A549 (cell line): ENCODE measurements around the gene ATP13A5. TPM values are rescaled to one million over a fixed set of nuclear protein-coding genes. Genes with fewer than 3 reads are reported as not detected.

Experiments used
- ATAC-seq, 2 experiments: fragments of 200-7000 bp in 1 of 2; fragments of >200 bp in 1 of 2; cut with Nextera tagmentation in 1 of 2; cut with Tn5 transposase in 1 of 2; 3 replicates each; pipeline versions ENCODE4 v1.8.0 to v1.9.1; 2018 to 2020; ENCODE audit warnings: mild to moderate bottlenecking in 1 of 2, moderate library complexity in 1 of 2
- CTCF ChIA-PET: fragments of 300-600 bp; sonication (Branson Sonifier 250); formaldehyde crosslinking; extraction: SDS; loops from one replicate; lab custom pipeline; 2021; ENCODE audit warnings: antibody characterized with exemption, inconsistent platforms; lab: Yijun Ruan, JAX
- POLR2A ChIA-PET: fragments of 350-600 bp; formaldehyde crosslinking; extraction: SDS; loops from one replicate; lab custom pipeline; 2021; ENCODE audit warnings: antibody characterized with exemption, inconsistent platforms; lab: Yijun Ruan, JAX
- DNase-seq, 2 experiments: peaks; one replicate each; pipeline versions ENCODE4 v3.0.0 to v3.0.0-alpha.2; 2011 to 2016; ENCODE audit warnings: low read depth in 1 of 2, low spot score in 1 of 2
- FAIRE-seq: peaks from 2 replicates; lab custom pipeline; 2011; peaks lifted over from hg19 to GRCh38; lab: Jason Lieb, UNC
- H3K27ac ChIP-seq, 2 experiments: fragments of >200 bp; sonication (Bioruptor Twin); formaldehyde crosslinking; 3 replicates each; pipeline ENCODE4 v1.5.1; 2016 to 2017
- H3K4me1 ChIP-seq: fragments of >200 bp; sonication (Bioruptor Twin); formaldehyde crosslinking; 3 replicates; pipeline ENCODE4 v1.6.1; 2016
- H3K4me2 ChIP-seq: fragments of >200 bp; sonication (Bioruptor Twin); formaldehyde crosslinking; 3 replicates; pipeline ENCODE4 v1.6.1; 2016
- H3K4me3 ChIP-seq: fragments of >200 bp; sonication (Bioruptor Twin); formaldehyde crosslinking; 3 replicates; pipeline ENCODE4 v1.5.1; 2016
- H3K9me3 ChIP-seq: fragments of >200 bp; sonication (Bioruptor Twin); formaldehyde crosslinking; 3 replicates; pipeline ENCODE4 v1.6.1; 2016
- BCL3 ChIP-seq: fragments of >200 bp; sonication (Bioruptor Twin); formaldehyde crosslinking; IDR thresholded peaks from 3 replicates; pipeline ENCODE4 v1.6.1; 2016
- CEBPB ChIP-seq, 2 experiments: fragments of >200 bp in 1 of 2; sonication (Bioruptor Twin) in 1 of 2; formaldehyde crosslinking in 1 of 2; IDR thresholded peaks; 2 replicates each; pipeline ENCODE4 v1.6.1; 2012 to 2016
- CHD4 ChIP-seq: fragments of 200-600 bp; sonication (generic); IDR thresholded peaks from 2 replicates; pipeline ENCODE4 v1.6.1; 2016; ENCODE audit warnings: antibody characterized with exemption, mild to moderate bottlenecking, borderline replicate concordance
- CTCF ChIP-seq: fragments of >200 bp; sonication (Bioruptor Twin); formaldehyde crosslinking; IDR thresholded peaks from 3 replicates; pipeline ENCODE4 v1.5.1; 2016
- E2F6 ChIP-seq: IDR thresholded peaks from 2 replicates; pipeline ENCODE4 v1.6.1; 2012; ENCODE audit warnings: low read depth, borderline replicate concordance
- EHF ChIP-seq: fragments of 250-450 bp; sonication (Bioruptor Pico); IDR thresholded peaks from 2 replicates; pipeline ENCODE4 v1.5.0; 2020; ENCODE audit warnings: mild to moderate bottlenecking
- EP300 ChIP-seq, 2 experiments: fragments of >200 bp; sonication (Bioruptor Twin); formaldehyde crosslinking; IDR thresholded peaks; 2 replicates in 1 of 2; 3 replicates in 1 of 2; pipeline ENCODE4 v1.6.1; 2016 to 2017
- FOSB ChIP-seq: fragments of 250-450 bp; sonication (Bioruptor Pico); IDR thresholded peaks from 2 replicates; pipeline ENCODE4 v1.5.0; 2020; ENCODE audit warnings: mild to moderate bottlenecking, moderate library complexity
- FOSL2 ChIP-seq, 2 experiments: fragments of 450-650 bp in 1 of 2; fragments of >200 bp in 1 of 2; sonication (Bioruptor Twin) in 1 of 2; formaldehyde crosslinking; IDR thresholded peaks; 2 replicates each; pipeline versions ENCODE4 v1.5.0 to v1.6.1; 2016 to 2020; ENCODE audit warnings: mild to moderate bottlenecking in 1 of 2, moderate library complexity in 1 of 2
- FOXS1 ChIP-seq: fragments of 250-450 bp; sonication (Bioruptor Pico); IDR thresholded peaks from 2 replicates; pipeline ENCODE4 v1.5.0; 2020; ENCODE audit warnings: mild to moderate bottlenecking, moderate library complexity
- HEYL ChIP-seq: fragments of 250-450 bp; sonication (Bioruptor Pico); IDR thresholded peaks from 2 replicates; pipeline ENCODE4 v1.8.0; 2021; ENCODE audit warnings: mild to moderate bottlenecking, moderate library complexity
- HOXB5 ChIP-seq: fragments of 250-450 bp; sonication (Bioruptor Pico); IDR thresholded peaks from 2 replicates; pipeline ENCODE4 v1.5.0; 2020; ENCODE audit warnings: mild to moderate bottlenecking, moderate library complexity
- JUN ChIP-seq, 2 experiments: fragments of >200 bp; sonication (Bioruptor Twin); formaldehyde crosslinking; IDR thresholded peaks; 2 replicates in 1 of 2; 3 replicates in 1 of 2; pipeline ENCODE4 v1.6.1; 2016 to 2017
- KDM1A ChIP-seq: fragments of 200-600 bp; sonication (generic); IDR thresholded peaks from 2 replicates; pipeline ENCODE4 v1.6.1; 2016; ENCODE audit warnings: low read depth, mild to moderate bottlenecking
- NFE2L2 ChIP-seq: fragments of 150-350 bp; conservative IDR thresholded peaks from 2 replicates; pipeline ENCODE4 v1.6.1; 2014; ENCODE audit warnings: low read length
- NR3C1 ChIP-seq: fragments of >200 bp; sonication (Bioruptor Twin); formaldehyde crosslinking; IDR thresholded peaks from 3 replicates; pipeline ENCODE4 v1.6.1; 2017
- PBX3 ChIP-seq: IDR thresholded peaks from 2 replicates; pipeline ENCODE4 v1.6.1; 2012
- PHF8 ChIP-seq: fragments of 200-600 bp; sonication (generic); IDR thresholded peaks from 2 replicates; pipeline ENCODE4 v1.6.1; 2016; ENCODE audit warnings: low read depth, mild to moderate bottlenecking, antibody characterized with exemption, moderate library complexity, borderline replicate concordance
- RAD21 ChIP-seq, 2 experiments: fragments of >200 bp in 1 of 2; sonication (Bioruptor Twin) in 1 of 2; formaldehyde crosslinking in 1 of 2; IDR thresholded peaks in 1 of 2; conservative IDR thresholded peaks in 1 of 2; 2 replicates in 1 of 2; 3 replicates in 1 of 2; pipeline ENCODE4 v1.6.1; 2012 to 2018; ENCODE audit warnings: inconsistent platforms in 1 of 2
- RFX5 ChIP-seq: fragments of 450-650 bp; IDR thresholded peaks from 2 replicates; pipeline ENCODE4 v1.7.1; 2014; ENCODE audit warnings: antibody characterized with exemption, mild to moderate bottlenecking, moderate library complexity
- RNF2 ChIP-seq: fragments of 200-600 bp; sonication (generic); IDR thresholded peaks from 2 replicates; pipeline ENCODE4 v1.6.1; 2016; ENCODE audit warnings: low read depth, mild to moderate bottlenecking, antibody characterized with exemption, moderate library complexity, borderline replicate concordance
- SREBF2 ChIP-seq: fragments of 450-650 bp; IDR thresholded peaks from 2 replicates; pipeline ENCODE4 v1.6.1; 2014; ENCODE audit warnings: mild to moderate bottlenecking, moderate library complexity
- TFCP2L1 ChIP-seq: fragments of 250-450 bp; sonication (Bioruptor Pico); IDR thresholded peaks from 2 replicates; pipeline ENCODE4 v1.5.0; 2021; ENCODE audit warnings: mild to moderate bottlenecking
- TP53 ChIP-seq: fragments of 250-450 bp; sonication (Bioruptor Pico); IDR thresholded peaks from 2 replicates; pipeline ENCODE4 v1.5.0; 2021; ENCODE audit warnings: mild to moderate bottlenecking, moderate library complexity
- USF2 ChIP-seq: fragments of 450-650 bp; IDR thresholded peaks from 2 replicates; pipeline ENCODE4 v1.6.1; 2014; ENCODE audit warnings: antibody characterized with exemption
- ZC3H11A ChIP-seq: fragments of 450-650 bp; IDR thresholded peaks from 2 replicates; pipeline ENCODE4 v1.6.1; 2014; ENCODE audit warnings: antibody characterized with exemption, mild to moderate bottlenecking
- ZSCAN20 ChIP-seq: fragments of 250-450 bp; sonication (Bioruptor Pico); IDR thresholded peaks from 2 replicates; pipeline ENCODE4 v1.8.0; 2022; ENCODE audit warnings: mild to moderate bottlenecking, moderate library complexity
- WGBS: methylation state at CpG from one replicate; pipeline ENCODE4 v1.1.6; 2017; ENCODE audit errors: missing lambda C conversion rate; 5-methylcytosine and 5-hydroxymethylcytosine counted together
- polyA plus RNA-seq, 4 experiments: library from polyadenylated mRNA; depleted of rRNA in 3 of 4; stranded (reverse); fragments of >200 nt; fragmentation: RNase III in 1 of 4; extraction: RNeasy Plus Mini Kit Qiagen cat#74134 plus additional on column Dnase treatment in 1 of 4; gene quantifications; 2 replicates in 3 of 4; 3 replicates in 1 of 4; pipeline ENCODE4 v1.2.3, GENCODE V29; 2011 to 2017

The ATP13A5 gene
- polyA plus RNA-seq, 2 of the 4 experiments (the other 2 are of a cell fraction) = not detected

GRCh38 chr3:193305356-193305755 is 73.2 kb downstream of the ATP13A5 start:
- Histone ChIP-seq H3K9me3 (no peaks in the 10 kb centered on the region), H3K4me3 (no peak overlapping the region), H3K27ac (no peak overlapping the region), H3K4me1 (no peaks in the 10 kb centered on the region), H3K4me2 (no peak overlapping the region)
- ChIA-PET CTCF (no interaction called here), POLR2A (no interaction called here)
- DNase-seq (no peak), FAIRE-seq (no peak), ATAC-seq (no peak)
- 8% methylated on average over 1 of the region's 1 CpG for WGBS
- TF ChIP-seq NFE2L2 = no peak
- TF ChIP-seq CTCF = no peak
- TF ChIP-seq CEBPB (IDR thresholded peaks at IDR 0.05) = no peak
- no peak for TF ChIP-seq TP53 (CRISPR knock-in tag)
- TF ChIP-seq ZC3H11A = no peak
- no peak for TF ChIP-seq CHD4
- no peak for TF ChIP-seq ZSCAN20
- TF ChIP-seq RAD21 (conservative IDR thresholded peaks at IDR 0.05 in 1 of 2, IDR thresholded peaks at IDR 0.05 in 1 of 2) = no peak
- TF ChIP-seq E2F6 = no peak
- no peak for TF ChIP-seq KDM1A
- no peak for TF ChIP-seq PHF8
- no peak for TF ChIP-seq BCL3
- no peak for TF ChIP-seq TFCP2L1 (CRISPR knock-in tag)

GRCh38 chr3:193301433-193301832 is 77.1 kb downstream of the ATP13A5 start:
- WGBS = 0% methylated on average over 1 of the region's 1 CpG
- H3K4me3 ChIP-seq = no peak overlapping the region
- no peak overlapping the region for H3K4me2 ChIP-seq
- no peak for FAIRE-seq
- H3K4me1 ChIP-seq = no peaks in the 10 kb centered on the region
- no peaks in the 10 kb centered on the region for H3K9me3 ChIP-seq
- CTCF ChIA-PET = interaction anchor here (1.6 kb wide), 1 partner anchor 255 kb away, joined by 3 read pairs; no protein-coding TSS in a partner anchor
- no peak overlapping the region for H3K27ac ChIP-seq
- TF ChIP-seq ZSCAN20 (no peak), NFE2L2 (no peak), RNF2 (no peak), FOSB (CRISPR knock-in tag) (no peak), HEYL (CRISPR knock-in tag) (no peak), FOSL2 (IDR thresholded peaks at IDR 0.05) (no peak), FOSL2 (CRISPR knock-in tag; IDR thresholded peaks at IDR 0.05) (no peak), BCL3 (no peak), RFX5 (no peak), E2F6 (no peak), HOXB5 (CRISPR knock-in tag) (no peak), USF2 (no peak), EHF (CRISPR knock-in tag) (no peak), FOXS1 (CRISPR knock-in tag) (no peak), PBX3 (no peak), EP300 (IDR thresholded peaks at IDR 0.05) (no peak), NR3C1 (no peak), SREBF2 (no peak), JUN (IDR thresholded peaks at IDR 0.05) (no peak)
- TF ChIP-seq, all 56 proteins: peak for 0
- DNase-seq = no peak
- ATAC-seq = no peak
- POLR2A ChIA-PET = no interaction called here
